HG02943 (cell line): ENCODE measurements around the gene C3orf38.
"Not testable (repeated sequence)": the region's sequence is repeated elsewhere in the genome, so short reads cannot be mapped to it uniquely, and the experiment has no call there.

Experiments
- ATAC-seq: cut with Tn5 transposase; IDR thresholded peaks from one replicate; pipeline ENCODE4 v1.9.1; 2021; ENCODE audit warnings: mild to moderate bottlenecking, low read depth, moderate library complexity; ENCODE audit not compliant: unreplicated experiment

C3orf38 gene

DNA sequence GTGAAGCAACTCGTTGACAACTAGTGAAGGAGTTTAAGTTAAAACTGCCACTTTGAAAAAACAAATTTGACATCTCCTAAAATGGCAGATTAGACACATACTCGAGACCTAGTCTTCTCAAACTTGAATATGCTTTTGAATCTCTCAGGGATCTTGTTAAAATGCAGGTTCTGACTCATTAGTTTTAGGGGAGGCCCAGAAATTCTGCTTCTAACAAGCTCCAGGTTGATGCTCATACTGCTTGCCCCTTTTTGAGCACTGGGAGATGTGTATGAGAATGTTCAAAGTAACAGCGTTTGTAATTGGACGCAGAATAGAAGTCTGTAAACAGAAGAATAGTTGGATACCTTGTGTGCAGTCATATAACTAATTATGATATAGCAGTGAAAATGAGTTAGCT is 1.6 kb downstream of the C3orf38 start:
- no peak for ATAC-seq

DNA sequence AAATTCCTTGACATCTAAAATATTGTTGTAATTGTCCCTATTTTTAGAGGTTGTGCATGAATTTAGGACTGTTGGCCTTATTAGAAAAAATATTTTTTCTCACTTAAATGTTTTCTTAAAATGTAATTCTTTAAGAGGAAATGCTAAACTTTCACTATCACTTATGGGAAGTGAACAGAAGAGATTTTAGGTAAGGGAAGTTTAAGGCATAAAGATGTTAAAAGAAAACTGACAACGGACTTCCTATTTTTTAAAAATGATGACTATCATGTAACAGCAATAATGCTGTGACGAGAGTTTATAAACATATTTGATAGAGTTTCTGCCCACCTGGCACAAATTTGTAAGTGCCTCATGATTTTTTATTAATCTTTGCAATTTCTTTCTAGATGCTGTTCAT is 3.1 kb downstream of the C3orf38 start:
- no peak for ATAC-seq

DNA sequence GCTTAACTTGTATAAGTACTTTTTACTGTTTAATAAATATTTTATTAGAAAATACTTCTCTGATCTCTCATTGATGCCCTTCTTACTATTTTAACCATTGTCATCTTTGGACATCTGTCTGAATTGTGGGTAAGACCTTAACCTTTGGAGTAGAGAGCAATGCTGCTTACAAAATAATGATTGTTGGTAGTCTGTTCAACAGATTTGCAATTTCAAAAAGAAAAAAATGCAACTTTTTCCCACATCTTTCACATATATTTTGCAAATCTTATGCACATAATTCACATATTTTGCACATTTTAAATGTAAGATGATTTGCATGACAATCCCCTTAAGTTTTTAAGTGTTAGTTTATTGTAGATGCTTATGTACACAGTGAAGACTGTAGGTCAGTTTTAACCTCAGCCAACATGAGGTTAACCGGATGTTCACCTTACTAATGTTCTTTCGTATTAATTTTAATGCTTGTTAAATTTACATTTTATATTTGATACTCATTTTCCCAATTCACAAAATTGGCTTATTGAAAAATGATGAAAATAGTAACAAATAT is 16.7 kb downstream of the C3orf38 start:
- ATAC-seq, result no peak

DNA sequence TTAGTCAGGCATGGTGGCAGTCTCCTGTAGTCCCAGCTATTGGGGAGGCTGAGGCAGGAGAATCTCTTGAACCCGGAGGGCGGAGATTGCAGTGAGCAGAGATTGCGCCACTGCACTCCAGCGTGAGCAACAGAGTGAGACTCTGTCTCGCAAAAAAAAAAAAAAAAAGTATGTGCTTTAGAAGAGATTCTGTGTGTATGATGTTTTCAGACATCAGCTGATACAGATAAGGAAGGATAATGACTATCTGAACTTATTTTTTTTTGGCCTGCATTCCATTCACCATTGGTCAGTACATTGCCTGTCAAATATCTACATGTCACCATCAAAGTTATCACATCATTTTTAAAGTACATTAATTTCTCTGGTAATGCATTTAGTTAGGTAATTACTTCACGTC is 17.4 kb downstream of the C3orf38 start:
- ATAC-seq, result no peak

DNA sequence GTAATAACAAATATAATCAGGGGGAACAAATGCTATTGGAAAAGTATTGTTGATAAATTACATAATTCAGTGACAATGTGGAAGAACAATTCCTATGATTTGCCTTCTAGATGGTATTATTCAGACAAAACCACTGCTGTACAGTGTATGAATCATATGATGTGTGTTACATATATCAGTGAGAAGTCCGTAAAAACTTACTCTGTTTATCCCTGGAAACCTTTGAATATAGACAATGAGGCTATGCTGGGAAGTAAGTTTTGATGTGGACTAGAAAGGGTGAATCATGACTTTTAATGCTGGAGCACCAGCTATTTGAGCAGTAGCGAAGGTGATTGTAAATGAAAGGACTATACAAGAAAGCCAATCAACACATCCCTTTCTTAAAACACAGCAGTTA is 17.9 kb downstream of the C3orf38 start:
- ATAC-seq, result no peak

DNA sequence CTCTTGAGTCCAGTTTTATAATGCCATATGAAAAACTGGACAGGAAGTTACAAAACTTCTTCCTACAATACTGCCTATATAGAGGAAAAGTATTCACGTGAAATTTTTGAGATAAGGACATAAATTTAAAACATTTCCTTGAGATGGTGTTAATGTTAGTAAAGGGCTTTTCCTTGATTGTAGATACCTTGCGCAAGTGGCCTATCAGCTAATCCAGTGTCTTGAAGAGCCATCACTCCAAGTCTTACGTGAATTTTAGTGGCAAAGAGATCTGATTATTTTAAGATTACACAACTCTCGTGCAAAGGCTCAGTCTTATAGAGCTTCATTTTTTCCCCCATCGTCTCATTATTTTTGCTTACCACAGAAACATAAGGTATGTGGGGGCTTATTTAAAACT is 18.4 kb downstream of the C3orf38 start:
- no peak for ATAC-seq

DNA sequence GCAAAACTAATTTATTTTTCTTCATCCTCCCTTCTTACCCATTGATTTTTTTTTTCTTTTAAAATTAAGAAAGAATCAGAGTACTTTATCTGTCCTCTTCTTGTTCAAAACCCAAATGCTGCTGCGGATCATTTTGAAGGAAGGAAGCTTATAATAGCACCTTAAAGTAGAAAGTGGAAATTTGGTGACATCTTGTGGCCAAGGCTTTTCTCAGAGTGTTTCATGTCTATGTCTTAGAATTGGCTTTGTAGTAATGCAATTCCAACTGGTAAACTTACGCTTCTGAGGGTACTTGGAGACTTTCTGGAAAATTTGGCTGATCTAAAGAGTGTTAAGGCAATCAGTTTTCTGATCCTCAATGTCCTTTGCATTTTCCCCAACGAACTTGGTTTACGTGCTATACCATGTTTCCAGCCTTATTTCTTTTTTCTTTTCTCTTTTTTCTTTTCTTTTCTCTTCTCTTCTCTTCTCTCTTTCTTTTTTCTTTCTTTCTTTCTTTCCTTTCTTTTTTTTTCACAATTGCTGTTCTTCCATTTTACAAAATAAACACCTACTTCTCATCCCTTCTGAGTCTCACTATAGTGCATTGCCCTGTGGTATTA is 30.7 kb downstream of the C3orf38 start:
- ATAC-seq, result peak; percentile 87

DNA sequence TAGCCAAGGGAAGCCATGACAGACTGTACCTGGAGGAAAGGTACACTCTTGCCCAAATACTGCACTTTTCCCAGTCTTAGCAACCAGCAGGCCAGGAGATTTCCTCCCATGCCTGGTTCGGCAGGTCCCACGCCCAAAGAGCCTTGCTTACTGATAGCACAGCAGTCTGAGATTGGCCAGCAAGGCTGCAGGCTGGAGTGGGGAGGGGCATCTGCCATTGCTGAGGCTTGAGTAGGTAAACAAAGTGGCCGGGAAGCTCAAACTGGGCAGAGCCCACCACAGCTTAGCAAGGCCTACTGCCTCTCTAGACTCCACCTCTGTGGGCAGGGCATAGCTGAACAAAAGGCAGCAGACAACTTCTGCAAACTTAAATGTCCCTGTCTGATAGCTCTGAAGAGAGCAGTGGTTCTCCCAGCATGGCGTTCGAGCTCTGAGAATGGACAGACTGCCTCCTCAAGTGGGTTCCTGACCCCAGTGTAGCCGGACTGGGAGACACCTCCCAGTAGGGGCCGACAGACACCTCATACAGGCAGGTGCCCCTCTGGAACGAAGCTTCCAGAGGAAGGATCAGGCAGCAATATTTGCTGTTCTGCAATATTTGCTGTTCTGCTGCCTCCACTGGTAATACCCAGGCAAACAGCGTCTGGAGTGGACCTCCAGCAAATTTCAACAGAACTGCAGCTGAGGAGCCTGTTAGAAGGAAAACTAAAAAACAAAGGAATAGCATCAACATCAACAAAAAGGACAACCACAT is 32.6 kb downstream of the C3orf38 start:
- not testable (repeated sequence) for ATAC-seq

DNA sequence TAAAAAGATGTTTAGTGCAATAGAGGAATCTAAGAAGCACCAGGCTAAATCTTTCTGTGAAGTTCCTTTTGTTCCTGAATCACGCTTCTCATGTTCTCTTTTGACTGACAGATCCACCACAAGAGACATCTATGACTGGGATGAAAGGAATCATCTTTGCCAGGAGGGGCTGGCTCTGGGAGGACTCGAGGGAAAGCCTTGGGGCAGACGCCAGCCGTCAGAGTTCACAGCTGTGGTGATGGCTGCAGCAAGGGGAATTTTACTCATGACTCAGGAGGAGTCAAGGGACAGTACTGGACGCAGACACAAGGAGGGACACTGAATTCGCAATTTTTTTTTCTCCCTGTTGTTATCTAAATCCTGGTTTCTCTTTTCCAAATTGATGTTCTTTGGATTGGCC is 38.7 kb downstream of the C3orf38 start:
- ATAC-seq, result no peak

DNA sequence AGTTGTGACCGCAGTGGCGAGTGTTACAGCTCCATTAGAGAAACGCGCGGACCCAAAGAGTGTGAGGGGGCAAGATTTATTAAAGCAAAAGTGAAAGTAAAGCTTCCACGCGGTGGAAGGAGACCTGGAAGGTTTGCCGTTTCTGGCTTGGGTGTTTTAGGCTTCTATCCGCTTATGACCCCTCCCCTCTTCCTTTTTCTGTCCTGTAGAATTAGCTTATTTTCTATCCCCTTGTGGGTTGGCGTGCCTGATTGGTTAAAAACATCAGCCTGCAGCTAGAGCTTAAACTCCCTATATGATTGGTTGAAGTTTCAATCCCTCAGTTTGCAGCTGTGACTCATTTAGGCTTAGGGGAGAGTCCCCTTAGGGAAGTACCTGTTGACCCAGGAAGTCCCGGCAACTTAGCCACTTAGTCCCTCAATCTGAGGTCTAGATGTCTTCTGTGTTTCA is 39.6 kb downstream of the C3orf38 start:
- ATAC-seq, result no peak

DNA sequence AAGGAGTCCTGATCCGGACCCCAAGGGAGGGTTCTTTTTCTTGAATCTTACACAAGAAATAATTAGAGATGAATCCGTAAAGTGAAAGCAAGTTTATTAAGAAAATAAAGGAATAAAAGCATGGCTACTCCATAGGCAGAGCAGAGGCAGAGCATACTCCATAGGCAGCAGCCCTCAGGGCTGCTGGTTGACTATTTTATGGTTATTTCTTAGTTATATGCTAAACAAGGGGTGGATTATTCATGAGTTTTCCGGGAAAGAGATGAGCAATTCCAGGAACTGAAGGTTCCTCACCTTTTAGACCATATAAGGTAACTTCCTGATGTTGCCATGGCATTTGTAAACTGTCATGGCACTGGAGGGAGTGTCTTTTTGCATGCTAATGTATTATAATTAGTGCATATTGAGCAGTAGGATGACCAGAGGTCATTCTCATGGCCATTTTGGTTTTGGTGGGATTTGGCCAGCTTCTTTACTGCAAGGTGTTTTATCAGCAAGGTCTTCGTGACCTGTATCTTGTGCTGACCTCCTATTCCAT is 42.2 kb downstream of the C3orf38 start:
- ATAC-seq, result no peak

DNA sequence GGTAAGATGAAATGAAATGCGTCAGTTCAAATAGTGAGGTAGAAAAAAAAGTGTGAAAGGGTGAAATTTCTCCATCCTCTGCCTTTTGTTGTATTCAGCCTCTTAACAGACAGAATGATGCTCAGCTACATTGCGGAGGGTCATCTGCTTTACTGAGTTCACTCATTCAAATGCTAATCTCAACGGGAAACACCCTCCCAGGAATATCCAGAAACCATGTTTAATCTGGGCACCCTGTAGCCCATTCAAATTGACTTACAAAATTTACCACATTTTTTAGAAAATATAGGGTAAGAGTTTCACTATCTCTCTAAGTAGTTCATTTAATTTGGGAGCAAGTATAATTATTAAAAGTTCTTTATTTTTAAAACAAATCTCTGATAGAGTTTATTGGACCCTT is 42.9 kb downstream of the C3orf38 start:
- no peak for ATAC-seq

DNA sequence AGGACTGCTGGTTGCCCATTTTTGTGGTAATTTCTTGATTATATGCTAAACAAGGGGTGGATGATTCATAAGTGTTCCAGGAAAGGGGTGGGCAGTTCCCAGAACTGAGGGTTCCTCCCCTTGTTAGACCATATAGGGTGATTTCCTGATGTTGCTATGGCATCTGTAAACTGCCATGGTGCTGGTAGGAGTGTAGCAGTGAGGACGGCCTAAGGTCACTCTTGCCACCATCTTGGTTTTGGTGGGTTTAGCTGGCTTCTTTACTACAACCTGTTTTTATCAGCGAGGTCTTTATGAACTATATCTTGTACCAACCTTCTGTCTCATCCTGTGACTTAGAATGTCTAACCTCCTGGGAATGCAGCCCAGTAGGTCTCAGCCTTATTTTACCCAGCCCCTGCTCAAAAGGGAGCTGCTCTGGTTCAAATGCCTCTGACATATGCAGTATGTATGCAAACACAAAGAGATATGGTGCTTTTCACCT is 46.2 kb downstream of the C3orf38 start:
- ATAC-seq, result no peak

DNA sequence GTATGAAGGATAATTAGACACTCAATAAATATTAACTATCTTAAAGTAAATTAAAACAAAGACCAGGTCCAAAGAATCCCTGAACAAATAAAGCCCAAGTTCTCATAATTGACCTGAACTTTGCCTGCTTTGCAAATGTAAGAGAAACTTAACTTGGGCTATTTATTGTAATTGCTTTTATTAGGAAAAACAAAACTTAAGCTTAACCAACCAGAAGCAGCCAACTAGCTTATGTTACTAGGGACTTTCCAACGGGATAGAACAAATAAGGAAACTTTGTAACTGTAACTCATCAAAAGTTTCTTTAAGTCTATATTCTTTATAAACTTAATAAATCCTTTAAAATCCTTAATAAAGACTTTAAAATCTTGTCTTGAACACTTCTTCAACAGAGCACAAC is 48.4 kb downstream of the C3orf38 start:
- ATAC-seq, result no peak

DNA sequence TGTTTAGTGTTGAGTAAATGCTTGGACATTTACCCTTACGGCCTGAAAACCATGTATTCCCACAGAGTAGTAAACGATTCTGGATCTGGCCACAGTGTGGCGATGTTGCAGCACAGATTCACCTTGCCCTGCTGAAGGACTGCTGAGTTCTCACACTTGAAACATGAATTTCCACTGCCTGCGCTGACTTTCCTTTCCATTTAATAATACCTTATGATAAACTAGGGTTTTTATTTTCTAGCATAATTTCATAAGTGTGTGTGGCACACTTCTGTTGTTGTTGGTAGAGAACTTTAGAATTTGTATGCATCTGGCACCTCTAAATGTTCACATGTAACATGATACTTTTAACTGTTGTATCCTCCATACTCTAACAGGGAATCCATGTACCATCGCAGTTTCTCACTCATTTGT is 53.9 kb downstream of the C3orf38 start:
- ATAC-seq, result peak; percentile 92
